NCI-H524 treated with DMSO at 0.1 percent for 48 hours (cell line): Measurements from ENCODE around the gene ZFAND6.
"Not testable (repeated sequence)": the region's sequence is repeated elsewhere in the genome, so short reads cannot be mapped to it uniquely, and the experiment has no call there.

Experiments used
- DNase-seq: peaks from one replicate; lab custom pipeline; 2025; lab: John Stamatoyannopoulos, UW

The ZFAND6 gene

DNA sequence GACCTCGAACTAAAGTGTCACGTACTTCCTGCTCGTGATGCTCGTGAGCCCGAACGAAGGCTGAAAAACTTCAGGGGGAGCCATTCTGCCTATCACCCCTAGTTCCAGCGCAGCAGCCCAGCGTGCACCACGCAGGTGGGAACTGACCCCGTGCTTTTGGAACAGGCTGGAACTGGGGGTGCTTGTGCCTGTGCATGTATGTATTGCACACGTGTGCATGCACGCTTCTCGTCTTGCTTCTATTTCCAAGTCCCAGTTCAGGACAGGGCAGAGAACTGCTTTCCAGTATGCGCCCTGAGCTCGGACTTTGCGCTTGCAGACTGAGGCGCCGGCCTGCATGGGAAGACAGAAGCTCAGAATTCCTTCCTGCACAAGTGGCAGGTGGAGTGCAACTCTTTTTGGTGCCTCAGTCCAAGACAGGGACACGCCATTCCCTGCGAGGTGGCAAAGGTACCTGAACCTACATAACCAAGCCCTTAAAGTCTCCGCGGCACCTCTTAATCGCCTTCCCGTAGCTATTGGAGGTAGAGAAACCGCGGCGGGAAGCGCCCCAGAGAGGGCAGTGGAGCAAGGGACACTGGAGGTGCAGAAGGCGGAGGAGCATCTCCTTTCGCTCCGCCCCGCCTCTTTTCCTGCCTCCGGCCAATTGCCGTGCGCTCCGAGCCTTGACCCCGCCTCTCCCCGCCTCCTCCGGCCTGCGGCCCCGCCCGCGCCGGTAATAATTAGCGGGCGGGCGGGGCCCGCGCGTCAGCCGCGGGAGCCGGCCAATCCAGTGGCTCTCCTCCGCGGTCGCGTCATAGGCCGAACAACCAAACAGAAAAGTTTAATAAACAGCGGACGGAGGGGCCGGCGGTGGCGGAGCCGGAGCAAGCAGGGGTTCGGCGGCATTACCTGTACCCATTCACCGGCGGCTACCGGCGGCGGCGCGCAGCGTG, at the start of gene ZFAND6:
ZFAND6 (plus strand) TSS at position 826 of the 935 bp plus-strand sequence. CDS start 60,669 bp downstream, outside the sequence.
- peak; percentile 78 for DNase-seq

DNA sequence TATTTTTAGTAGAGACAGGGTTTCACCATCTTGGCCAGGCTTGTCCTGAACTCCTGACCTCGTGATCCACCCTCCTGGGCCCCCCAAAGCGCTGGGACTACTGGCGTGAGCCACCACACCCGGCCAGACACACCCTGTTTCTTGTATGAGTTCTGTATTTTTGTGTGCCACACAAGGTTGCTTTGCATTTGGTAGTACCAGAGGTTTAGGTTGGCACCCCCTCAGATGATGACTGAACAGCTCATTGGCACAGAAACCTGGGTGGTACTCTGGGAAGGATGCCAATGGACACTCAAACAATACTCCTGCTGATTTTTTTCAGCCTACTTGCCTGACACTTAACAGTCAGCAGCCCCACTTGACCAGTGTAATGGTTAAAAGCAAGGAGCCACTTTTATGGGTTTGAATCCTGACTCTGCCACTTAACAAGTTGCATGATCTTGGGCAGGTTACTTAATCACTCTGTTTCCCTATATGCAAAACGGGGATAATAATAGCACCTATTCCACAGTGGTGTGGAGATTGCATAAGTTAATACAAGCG, 49.3 kb upstream of the ZFAND6 start:
- DNase-seq = no peak

DNA sequence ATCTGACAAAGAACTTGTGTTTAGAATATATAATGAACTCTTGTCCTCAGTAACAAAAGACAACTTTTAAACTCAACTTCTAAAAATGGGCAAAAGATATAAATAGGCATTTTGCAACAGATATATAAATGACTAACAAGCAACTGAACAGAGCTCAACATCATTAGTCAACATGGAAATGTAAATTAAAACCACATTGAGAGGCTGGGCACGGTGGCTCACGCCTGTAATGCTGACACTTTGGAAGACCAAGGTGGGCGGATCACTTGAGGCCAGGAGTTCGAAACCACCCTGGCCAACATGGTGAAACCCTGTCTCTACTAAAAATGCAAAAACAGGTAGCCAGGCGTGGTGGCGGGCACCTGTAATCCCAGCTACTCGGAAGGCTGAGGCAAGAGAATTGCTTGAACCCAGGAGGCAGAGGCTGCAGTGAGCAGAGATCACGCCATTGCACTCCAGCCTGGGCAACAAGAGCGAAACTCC, 48.4 kb upstream of the ZFAND6 start:
- not testable (repeated sequence) for DNase-seq

DNA sequence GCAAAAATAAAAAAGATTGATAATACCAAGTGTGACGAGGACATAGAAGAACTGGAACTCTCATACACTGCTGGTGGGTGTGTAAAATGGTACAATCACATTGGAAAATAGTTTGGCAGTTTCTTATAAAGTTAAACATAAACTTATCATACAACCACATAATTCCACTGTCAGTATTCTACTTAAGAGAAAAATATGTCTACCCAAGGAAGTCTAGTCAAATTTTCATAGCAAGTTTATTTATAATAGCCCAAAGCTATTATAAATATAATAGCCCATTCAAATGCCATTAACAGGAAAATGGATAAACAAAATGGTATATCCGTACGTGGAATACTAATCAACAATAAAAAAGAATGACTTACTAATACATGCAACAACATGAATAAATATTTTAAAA, 47.9 kb upstream of the ZFAND6 start:
- no peak for DNase-seq

DNA sequence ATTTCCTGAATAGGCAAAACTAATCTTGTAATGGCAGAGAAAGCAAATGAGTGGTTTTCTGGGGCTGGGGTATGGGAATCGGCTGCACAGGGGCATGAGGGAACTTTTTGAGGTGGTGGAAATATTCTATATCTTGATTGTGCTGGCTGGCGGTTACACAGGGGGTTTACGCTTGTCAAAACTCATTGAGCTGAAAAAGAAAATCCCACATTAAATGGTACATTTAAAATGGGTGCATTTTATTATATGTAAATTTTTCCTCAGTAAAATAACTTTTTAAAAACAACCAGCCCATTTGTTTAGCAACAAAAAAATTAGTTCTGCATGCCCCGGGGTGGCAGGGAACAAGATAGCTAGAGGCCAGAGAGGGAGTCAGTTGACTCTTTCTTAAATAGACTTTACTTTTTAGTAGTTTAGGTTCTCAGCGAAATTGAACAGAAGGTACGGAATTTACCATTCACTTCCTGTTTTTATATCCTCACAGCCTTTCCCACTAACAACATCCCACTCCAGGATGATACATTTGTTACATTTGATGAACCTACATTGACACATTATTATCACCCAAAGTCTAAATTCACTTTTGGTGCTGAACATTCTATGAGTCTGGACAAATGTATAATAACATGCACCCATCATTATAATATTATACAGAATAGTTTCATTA, 47.3 kb upstream of the ZFAND6 start:
- DNase-seq = no peak

DNA sequence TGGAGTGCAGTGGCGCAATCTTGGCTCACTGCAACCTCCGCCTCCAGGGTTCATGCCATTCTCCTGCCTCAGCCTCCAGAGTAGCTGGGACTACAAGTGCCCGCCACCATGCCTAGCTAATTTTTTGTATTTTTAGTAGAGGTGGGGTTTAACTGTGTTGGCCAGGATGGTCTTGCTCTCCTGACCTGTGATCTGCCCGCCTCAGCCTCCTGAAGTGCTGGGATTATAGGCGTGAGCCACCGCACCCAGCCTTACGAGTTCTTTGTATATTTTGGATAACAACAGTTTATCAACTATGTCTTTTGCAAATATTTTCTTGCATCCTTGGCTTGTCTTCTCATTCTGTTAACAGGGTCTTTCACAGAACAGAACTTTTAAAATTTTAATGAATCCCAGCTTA, 45.3 kb upstream of the ZFAND6 start:
- DNase-seq = not testable (repeated sequence)

DNA sequence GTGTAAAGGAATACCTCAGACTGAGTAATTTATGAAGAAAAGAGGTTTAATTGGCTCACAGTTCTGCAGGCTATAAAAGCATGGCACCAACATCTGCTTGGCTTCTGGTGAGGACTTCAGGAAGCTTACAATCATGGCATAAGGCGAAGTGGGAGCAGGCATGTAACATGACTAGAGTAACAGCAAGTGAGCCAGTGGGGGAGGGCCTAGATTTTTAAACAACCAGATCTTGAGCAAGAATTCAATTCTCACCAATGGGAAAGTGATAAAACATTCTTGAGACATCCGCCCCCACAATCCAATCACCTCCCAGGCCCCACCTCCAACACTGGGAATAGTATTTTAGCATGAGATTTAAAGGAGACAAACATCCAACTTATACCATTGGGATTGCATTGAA, 44.3 kb upstream of the ZFAND6 start:
- DNase-seq = no peak

DNA sequence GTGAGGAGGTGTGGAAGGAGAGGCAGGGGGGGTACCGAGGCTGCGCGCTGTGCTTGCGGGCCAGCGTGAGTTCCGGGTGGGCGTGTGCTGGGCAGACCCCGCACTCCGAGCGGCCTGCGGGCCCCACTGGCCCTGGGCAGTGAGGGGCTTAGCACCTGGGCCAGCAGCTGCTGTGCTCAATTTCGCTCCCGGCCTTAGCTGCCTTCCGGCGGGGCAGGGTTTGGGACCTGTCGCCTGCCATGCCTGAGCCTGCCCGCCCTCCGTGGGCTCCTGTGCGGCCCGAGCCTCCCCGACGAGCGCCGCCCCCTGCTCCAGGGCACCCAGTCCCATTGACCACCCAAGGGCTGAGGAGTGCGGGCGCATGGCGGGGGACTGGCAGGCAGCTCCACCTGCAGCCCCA, 43.0 kb upstream of the ZFAND6 start:
- DNase-seq = not testable (repeated sequence)

DNA sequence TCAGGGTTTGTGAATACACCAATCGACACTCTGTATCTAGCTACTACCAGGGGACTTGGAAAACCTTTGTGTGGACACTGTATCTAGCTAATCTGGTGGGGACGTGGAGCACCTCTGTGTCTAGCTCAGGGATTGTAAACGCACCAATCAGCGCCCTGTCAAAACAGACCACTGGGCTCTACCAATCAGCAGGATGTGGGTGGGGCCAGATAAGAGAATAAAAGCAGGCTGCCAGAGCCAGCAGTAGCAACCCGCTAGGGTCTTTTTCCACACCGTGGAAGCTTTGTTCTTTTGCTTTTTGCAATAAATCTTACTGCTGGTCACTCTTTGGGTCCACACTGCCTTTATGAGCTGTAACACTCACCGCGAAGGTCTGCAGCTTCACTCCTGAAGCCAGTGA, 42.3 kb upstream of the ZFAND6 start:
- not testable (repeated sequence) for DNase-seq

DNA sequence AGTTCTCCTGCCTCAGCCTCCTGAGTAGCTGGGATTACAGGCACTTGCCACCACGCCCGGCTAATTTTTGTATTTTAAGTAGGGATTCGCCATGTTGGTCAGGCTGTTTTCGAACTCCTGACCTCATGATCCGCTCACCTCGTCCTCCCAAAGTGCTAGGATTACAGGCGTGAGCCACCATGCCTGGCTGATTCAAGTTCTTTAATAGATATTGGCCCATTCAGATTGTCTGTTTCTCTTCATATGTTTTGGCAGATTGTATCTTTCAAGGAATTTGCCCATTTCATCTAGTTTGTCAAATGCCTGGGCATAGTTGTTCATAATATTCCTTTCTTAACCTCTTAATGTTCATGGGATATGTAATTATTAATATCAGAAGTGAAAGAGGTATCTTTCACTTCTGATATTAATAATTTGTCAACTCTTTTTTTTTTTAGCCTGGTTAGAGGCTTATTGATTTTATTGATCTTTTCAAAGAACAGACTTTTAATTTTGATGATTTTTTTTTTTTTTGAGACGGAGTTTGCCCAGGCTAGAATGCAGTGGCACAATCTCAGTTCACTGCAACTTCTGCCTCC, 40.2 kb upstream of the ZFAND6 start:
- no peak for DNase-seq

DNA sequence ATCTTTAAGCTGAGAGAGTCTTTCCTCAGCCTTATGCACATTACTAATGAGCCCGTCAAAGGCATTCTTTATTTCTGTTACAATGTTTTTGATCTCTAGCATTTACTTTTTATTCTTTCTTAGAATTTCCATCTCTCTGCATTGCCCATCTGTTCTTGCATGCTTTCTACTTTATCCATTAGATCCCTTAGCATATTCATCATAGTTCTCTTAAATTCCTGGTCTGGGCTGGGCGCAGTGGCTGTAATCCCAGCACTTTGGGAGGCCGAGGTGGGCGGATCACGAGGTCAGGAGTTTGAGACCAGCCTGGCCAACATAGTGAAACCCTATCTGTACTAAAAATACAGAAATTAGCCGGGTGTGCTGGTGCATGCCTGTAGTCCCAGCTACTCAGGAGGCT, 39.3 kb upstream of the ZFAND6 start:
- not testable (repeated sequence) for DNase-seq

DNA sequence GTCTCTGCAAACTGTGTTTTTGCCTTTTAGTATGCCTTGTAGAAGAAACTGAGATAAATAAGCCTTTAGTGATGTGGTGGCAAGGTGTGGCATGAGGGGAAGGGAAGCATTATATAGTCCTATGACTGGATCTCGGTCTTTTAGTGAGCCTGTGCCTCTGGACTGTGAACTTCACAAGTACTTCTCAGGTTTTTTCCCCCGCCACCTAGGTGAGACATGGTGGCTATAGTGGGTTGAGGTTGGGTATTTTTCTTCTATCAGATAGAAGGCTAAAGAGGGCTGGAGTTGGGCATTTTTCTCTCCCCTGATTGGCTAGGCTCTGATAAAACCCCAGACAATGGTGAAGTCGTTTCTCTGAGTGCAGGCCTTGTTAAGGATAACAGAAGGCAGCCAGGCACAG, 38.7 kb upstream of the ZFAND6 start:
- DNase-seq = no peak

DNA sequence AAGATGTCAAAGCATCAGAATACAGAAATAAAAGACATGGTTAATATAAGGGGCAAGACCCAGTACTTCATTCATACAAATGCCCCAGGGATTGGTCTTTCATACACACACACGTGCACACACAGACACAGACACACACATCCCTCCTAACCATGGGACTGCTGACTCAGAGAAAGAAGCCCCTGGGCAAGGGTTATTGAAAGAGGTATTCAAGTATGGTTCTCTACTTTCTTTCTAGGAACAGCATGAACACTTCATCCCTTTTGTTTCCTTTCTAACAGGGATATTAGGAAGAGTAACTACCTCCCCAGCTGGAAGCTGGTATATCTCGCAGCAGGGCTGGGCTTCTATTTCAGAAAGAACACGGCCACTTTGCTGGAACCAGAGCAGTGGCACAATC, 33.2 kb upstream of the ZFAND6 start:
- DNase-seq = no peak

DNA sequence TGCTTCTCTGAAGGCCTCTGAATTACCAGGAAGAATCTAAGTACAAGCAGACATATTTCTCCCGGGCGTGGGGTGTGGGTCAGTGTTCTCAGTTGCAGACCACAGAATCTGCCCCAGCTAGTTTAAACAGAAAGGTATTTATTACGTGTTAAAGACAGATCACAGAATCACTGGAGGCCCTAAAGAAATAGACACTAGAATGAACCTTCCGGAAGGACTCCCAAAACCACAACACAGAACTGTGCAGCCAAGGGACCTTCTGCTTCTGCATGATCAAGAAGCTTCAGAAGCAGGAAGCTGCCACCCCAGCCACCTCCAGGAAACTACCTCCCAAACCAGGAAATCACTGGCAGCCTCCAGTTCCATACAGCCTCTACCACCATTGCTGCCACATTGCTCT, 32.7 kb upstream of the ZFAND6 start:
- no peak for DNase-seq

DNA sequence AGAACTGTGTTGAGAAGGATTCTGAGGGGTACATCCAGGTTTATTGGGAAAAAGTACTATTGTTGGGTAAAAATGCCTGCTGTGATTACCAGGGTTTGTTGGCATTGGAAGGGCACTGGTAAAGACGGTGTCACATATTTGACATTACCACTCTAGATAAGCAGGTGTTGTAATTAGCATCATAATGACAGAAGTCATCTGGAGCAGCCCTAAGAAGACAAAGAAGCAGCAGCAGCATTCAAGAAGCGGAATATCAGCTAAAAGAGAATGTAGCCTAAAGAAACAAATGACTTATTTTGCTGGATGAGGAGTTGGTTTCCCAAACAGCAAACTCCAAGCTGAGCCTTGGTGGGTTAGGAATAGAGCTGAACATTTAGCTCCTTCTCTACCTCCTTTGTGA, 30.5 kb upstream of the ZFAND6 start:
- DNase-seq = no peak

DNA sequence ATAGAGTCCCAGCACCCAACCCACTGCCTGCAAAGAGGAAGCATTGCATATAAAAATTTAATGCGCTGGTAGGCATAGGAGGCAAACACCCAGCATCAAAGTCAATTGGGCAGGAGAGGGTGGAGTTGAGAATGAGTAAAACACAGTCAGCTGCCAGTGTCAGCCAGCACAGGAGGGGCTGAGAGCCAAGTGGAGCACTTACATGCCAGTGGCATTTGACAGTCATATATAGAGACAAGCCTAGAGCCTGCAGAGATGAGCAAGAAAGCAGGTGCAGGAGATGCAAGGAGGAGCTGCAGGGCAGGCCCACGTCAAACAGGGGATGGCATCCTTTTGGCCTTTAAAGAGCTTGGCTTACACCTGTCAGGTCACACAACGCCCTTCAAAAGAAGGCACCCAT, 27.6 kb upstream of the ZFAND6 start:
- no peak for DNase-seq

DNA sequence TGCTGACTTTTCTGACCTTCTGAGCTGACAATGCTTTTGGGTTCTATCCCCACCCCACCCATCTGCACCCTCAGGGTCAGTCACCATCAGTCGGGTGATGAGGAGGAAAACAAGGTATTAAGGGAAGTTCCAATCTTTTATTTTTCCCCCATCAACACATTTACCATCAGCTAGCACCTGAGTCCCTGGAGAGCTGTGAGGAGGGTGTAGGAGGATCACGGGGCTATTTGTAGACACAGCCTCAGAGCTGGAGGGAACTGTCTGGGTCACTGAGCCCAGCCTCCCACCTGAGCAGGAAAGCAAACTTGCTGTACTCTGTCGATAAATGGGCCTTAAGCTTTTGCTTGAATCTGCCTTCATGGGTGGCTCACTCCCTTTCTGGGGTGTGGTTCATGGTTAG, 24.8 kb upstream of the ZFAND6 start:
- no peak for DNase-seq

DNA sequence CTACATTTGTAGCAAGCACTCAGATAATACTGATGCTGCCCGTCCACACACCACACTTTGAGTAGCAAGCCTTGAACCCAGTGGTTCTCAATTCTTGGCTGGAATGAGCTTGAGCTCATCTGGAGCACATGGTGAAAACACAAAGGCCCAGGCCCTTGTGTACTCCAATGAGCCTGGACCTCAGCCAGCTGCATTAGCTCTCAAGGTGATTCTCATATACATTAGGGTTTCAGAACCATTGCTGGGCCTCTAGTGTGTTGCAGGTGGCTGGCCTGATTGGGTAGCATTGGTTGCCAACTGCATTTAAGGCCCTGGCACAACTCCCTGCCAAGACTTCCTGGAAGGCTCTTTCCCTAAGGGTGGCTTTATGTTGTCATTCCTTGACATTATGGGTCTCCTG, 23.4 kb upstream of the ZFAND6 start:
- DNase-seq = no peak

DNA sequence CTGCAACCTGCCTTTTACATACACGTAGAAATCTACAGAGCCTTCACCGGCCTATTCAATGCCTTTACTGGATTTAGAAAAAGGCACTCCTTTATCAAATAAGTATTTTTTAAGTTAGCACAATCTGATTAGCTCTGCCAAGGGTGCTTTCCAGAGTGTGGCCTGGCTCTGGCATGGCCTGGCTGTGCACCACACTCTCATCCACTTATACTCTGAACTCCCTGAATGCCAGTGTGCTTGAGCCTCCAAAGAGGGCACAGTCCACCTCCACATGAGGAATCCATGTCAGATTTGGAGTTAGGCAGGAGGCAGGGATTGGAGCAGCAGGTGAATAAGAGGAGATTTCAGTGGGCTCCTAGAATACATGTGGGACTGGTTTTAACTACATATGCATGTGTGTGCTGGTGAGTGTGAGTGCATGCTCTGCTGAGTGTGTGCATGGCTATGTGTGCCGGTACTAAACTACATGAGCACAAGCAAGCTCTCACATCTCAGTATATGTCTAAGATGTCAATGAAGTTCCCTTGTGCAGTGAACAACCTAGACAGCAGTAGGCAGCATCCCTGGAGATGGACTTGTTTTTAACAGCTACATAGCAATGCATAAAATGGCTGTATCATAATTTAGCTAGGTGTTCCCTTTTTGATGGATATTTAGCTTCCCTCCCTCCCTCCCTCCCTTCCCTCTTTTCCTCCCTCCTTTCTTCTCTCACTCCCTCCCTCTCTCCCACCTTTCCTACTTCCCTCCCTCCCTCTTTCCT, 17.8 kb upstream of the ZFAND6 start:
- DNase-seq = no peak

DNA sequence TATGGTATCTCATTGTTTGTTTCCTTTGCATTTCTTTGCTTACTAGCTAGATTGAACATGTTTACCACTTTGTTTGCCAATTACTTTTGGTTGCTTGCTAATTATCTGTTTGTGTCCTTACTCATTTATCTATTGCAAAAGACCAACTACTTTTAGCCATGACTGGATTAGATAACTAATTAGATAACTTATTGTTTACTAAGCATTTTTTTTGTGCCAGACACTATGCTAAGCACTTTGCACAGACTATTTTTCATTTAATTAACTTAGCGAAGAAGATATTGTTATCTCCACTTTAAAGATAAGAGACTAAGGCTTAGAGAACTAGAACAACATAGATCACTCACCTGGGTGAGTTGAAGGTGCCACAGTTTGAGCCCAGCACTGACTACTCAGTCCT, 16.9 kb upstream of the ZFAND6 start:
- no peak for DNase-seq

DNA sequence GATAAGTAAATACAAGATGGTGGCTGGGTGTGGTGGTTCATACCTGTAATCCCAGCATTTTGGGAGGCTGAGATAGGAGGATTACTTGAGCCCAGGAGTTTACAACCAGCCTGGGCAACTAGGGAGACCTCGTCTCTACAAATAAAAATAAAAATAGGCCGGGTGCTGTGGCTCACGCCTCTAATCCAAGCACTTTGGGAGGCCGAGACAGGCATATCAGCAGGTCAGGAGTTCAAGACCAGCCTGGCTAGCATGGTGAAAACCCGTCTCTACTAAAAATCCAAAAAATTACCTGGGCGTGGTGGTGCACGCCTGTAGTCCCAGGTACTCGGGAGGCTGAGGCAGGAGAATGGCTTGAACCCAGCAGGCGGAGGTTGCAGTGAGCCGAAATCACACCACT, 14.3 kb upstream of the ZFAND6 start:
- not testable (repeated sequence) for DNase-seq

DNA sequence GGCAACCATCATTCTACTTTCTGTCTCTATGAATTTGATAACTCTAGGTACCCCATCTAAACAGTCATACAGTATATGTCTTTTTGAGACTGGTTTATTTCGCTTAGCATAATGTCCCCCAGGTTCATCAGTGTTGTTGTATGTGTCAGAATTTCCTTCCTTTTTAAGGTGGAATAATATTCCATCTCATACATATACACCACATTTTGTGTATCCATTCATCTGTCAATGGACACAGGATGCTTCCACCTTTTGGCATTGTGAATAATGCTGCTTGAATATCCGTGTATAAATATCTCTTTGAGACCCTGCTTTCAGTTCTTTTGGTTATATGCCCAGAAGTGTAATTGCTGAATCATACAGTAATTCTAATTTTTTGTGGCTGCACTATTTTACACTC, 10.4 kb upstream of the ZFAND6 start:
- DNase-seq = no peak
